Stimulated activated CD4-positive, alpha-beta T cell treated with anti-CD3 and anti-CD28 coated beads, Interleukin-12 subunit alpha, Interleukin-12 subunit beta, amount 100 ng/mL, for 24 hours (primary cell): ENCODE results near the gene SPRY2.
"Not testable (repeated sequence)": the region's sequence is repeated elsewhere in the genome, so short reads cannot be mapped to it uniquely, and the experiment has no call there.

Source experiments
- DNase-seq, 2 experiments: peaks; one replicate each; pipeline ENCODE4 v3.0.0-alpha.2; 2020; ENCODE audit warnings: low read depth in 2 of 2

The SPRY2 gene

GRCh38 chr13:80348750-80349149 is 7.8 kb upstream of the SPRY2 start:
- DNase-seq = no peak

GRCh38 chr13:80348314-80348713 is 7.4 kb upstream of the SPRY2 start:
- DNase-seq = no peak

- no peak for DNase-seq
These were observed 5.0 kb upstream of the SPRY2 start for GRCh38 chr13:80345771-80346510.

GRCh38 chr13:80344032-80344431 is 3.1 kb upstream of the SPRY2 start:
- DNase-seq = not testable (repeated sequence)

- peak; percentile 41 to 66 for DNase-seq
These were observed 1.8 kb upstream of the SPRY2 start for GRCh38 chr13:80342471-80343371.

GRCh38 chr13:80341756-80342370 is 937 bp upstream of the SPRY2 start:
- DNase-seq = no peak

GRCh38 chr13:80340651-80341100 is 250 bp downstream of the SPRY2 start:
- no peak for DNase-seq

GRCh38 chr13:80339912-80340650 is 845 bp downstream of the SPRY2 start:
- no peak for DNase-seq

GRCh38 chr13:80339563-80339911 is 1.4 kb downstream of the SPRY2 start:
- no peak for DNase-seq

GRCh38 chr13:80338781-80339562 is 2.0 kb downstream of the SPRY2 start:
- no peak for DNase-seq

- DNase-seq = no peak
These were observed 3.4 kb downstream of the SPRY2 start for GRCh38 chr13:80337288-80338081.

- DNase-seq = no peak
These were observed 4.1 kb downstream of the SPRY2 start for GRCh38 chr13:80336776-80337287.

- DNase-seq = no peak
These were observed 4.6 kb downstream of the SPRY2 start for GRCh38 chr13:80336370-80336769.

- DNase-seq = no peak
These were observed 6.2 kb downstream of the SPRY2 start for GRCh38 chr13:80334597-80335260.

GRCh38 chr13:80331984-80332383 is 8.9 kb downstream of the SPRY2 start:
- no peak for DNase-seq

GRCh38 chr13:80329250-80329649 is 11.7 kb downstream of the SPRY2 start:
- no peak for DNase-seq

GRCh38 chr13:80319004-80319403 is 21.9 kb downstream of the SPRY2 start:
- DNase-seq = no peak

- no peak for DNase-seq
These were observed 25.9 kb downstream of the SPRY2 start for GRCh38 chr13:80314711-80315653.
